HG03108 (cell line): ENCODE measurements around the gene SLC39A11.
"Not testable (repeated sequence)": the region's sequence is repeated elsewhere in the genome, so short reads cannot be mapped to it uniquely, and the experiment has no call there.

ENCODE experiments used
- ATAC-seq: cut with Tn5 transposase; IDR thresholded peaks from one replicate; pipeline ENCODE4 v1.9.1; 2021; ENCODE audit warnings: moderate library complexity; ENCODE audit not compliant: unreplicated experiment

The SLC39A11 gene

GRCh38 chr17:72953621-72954020 is 138.9 kb downstream of the SLC39A11 start:
- ATAC-seq = no peak

DNA sequence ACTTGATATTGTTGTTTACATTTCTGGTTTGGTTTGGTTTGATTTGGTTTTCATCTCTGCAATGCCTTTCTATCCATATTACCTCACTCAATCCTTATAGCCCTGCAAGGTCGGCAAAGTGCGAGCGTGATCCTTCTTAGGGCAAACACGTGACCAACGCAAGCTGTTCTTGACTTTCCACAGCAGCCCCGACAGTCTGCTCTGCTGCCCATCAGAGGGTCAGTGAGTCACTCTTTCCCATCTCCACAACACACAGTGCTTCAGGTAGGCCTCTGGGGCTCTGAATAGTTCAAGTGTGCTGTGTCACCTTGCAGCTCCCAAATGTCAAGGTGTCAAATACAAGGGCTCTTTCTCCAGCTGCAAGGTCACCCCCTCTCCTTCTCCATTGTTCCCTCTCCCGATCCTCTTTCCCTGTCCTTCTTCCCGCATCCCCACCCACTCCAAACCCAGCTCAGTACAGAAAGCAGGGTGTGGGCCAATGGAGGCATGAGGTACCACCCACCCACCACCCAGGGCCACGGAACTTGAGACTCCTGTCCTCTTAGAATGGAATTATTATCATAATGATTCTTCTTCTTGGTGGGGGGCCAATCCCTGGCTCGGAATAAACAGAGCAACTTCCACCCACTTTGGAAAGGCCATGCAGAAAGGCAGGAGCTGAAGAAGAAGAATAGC is 139.7 kb downstream of the SLC39A11 start:
- no peak for ATAC-seq

GRCh38 chr17:72952220-72952619 is 140.3 kb downstream of the SLC39A11 start:
- no peak for ATAC-seq

- ATAC-seq = no peak
These were observed 142.1 kb downstream of the SLC39A11 start for GRCh38 chr17:72950242-72950931.

DNA sequence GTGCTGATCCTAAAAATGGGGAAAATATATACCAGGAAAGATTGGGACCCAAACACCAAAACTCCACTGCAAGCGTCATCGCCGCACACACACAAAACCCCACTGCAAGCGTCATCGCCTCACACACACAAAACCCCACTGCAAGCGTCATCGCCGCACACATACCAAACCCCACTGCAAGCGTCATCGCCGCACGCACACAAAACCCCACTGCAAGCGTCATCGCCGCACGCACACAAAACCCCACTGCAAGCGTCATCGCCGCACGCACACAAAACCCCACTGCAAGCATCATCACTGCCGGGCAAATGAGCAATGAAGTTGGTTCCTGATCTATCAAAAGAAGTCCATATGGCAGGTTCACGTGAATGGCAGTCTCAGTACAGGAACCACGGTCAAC is 144.4 kb downstream of the SLC39A11 start:
- no peak for ATAC-seq

- no peak for ATAC-seq
These were observed 145.0 kb downstream of the SLC39A11 start for GRCh38 chr17:72947475-72947874.

DNA sequence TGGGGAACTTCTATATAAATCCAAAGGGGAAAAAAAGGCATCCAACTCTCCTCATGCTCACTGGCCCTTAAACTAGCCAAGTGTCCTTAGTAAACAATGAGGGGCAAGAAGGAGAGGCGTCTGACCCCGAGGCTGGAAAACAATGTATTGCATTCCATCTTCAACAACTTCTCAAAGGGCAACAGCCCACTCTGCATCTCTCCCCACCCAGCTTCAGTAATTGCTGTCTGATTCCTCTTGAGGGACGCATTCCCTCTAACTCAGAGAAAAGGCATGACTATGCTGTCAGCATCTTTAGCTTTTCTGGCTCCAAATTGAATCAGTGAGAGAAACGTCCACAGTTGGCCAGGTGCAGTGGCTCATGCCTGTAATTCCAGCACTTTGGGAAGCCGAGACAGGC is 145.8 kb downstream of the SLC39A11 start:
- no peak for ATAC-seq

- ATAC-seq = no peak
These were observed 146.3 kb downstream of the SLC39A11 start for GRCh38 chr17:72946156-72946555.

GRCh38 chr17:72945473-72945872 is 147.0 kb downstream of the SLC39A11 start:
- no peak for ATAC-seq

DNA sequence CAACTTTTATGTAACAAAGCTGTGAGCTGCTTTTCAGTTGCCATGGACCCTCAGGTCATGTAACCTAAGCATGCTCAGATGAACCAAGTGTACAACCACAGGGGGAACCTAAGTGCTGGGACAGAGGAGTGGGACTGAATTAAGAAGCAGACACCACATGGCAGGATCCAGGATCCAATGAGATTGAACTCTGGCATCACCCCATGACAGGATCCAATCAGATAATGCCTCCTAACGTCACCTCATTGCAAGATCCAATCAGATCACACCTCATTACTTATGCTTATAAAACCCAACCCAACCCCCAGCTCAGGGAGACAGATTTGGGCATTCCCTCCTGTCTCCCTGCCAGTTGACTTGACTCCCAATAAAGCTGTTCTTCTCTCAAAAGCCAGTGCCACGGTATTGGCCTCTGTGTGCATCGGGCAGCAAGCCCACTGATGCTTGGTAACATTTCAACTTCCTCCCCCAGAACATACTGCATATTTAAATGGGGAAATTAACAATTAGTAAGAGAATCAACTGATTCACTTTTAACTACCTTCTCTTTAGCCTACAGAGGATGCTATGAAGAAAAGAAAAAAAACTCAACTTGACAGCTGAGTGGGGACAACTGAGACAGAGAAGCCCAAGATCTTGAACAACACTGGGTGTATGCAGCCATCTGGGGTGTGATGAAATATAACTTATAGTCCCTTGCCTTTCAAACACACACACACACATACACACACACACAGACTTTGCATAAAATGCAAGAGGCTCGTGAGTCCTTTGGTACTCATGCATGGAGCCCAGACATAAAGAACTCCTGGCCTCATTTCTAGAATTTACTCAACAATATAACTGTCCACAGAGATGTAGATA is 148.4 kb downstream of the SLC39A11 start:
- no peak for ATAC-seq

GRCh38 chr17:72942579-72942978 is 149.9 kb downstream of the SLC39A11 start:
- no peak for ATAC-seq

DNA sequence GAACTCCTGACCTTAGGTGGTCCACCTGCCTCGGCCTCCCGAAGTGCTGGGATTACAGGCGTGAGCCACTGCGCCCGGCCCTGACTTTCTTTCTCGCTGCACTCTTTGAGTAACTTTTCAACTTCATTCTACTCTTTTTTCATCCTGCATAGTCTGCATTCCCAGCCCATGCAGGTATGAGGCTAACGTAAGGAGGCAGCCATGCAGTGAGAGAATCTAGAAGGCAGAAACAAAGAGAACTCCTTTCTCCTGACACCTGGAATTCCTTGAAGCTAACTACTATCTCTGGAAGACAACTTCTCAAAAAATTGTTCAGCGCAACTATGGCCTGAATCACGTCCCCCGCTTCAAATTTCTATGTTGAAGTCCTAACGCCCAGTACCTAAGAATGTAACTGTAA is 152.0 kb downstream of the SLC39A11 start:
- ATAC-seq = no peak

GRCh38 chr17:72938482-72938881 is 154.0 kb downstream of the SLC39A11 start:
- ATAC-seq = no peak

DNA sequence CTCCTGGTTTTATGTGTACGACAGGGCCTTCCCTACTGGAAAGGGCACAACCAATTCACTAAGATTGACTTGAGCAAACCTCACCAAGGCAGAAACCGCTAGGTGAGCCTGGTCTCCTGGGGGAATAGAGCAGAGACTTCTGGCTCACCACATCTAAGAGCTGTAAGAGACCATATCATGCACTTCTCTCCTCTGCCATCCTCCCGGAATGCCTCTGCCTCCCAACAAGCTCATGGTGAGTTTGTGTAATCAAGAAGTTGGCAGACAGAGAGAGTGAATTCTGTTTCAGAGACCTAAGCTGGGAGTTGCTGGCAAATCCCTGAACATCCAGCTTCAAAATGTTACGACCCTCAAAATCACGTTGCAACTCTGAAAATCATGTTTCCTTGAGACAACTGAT is 154.8 kb downstream of the SLC39A11 start:
- ATAC-seq = no peak

DNA sequence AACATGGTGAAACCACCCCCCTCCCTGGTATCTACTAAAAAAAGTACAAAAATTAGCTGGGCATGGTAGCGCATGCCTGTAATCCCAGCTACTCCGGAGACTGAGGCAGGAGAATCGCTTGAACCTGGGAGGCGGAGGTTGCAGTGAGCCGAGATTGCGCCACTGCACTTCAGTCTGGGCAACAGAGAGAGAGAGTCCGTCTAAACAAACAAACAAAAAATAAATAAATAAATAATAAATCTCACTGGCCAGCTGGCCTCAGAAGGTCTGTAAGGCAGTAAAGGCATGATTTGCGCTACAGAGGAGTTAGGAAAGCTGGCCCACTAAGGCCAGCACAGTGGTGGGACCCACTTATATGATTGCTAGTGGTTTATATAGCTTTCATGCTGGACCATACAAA is 155.2 kb downstream of the SLC39A11 start:
- not testable (repeated sequence) for ATAC-seq

DNA sequence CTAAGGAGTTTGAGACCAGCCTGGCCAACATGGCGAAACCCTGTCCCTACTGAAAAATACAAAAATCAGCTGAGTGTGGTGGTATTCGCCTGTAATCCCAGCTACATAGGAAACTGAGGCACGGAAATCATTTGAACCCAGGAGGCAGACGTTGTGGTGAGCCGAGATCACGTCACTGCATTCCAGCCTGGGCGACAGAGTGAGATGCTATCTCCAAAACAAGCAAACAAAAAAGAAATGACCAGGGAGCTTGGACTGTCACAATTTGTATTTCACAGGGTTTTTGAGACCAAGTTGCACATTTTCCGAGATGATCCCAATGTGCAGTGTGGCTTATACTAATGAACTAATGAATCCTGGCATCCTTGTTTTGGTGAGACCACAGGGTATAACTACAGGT is 156.5 kb downstream of the SLC39A11 start:
- ATAC-seq = no peak

DNA sequence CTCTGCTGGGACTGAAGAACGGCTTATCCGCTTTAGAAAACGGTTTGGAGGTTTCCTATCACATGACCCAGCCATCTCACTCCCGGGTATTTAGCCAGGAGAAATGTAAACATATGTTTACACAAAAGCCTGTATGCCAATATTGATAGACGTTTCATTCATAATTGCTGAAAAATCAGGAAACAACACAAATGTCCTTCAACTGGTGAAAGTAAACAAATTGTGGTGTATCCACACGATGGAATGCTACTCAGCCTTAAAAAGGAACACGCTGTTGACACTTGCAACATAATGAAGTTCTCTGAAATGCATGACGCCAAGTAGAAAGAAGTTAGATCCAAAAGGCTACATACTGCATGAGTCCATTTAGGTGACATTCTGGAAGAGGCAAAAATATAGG is 157.6 kb downstream of the SLC39A11 start:
- ATAC-seq = no peak

DNA sequence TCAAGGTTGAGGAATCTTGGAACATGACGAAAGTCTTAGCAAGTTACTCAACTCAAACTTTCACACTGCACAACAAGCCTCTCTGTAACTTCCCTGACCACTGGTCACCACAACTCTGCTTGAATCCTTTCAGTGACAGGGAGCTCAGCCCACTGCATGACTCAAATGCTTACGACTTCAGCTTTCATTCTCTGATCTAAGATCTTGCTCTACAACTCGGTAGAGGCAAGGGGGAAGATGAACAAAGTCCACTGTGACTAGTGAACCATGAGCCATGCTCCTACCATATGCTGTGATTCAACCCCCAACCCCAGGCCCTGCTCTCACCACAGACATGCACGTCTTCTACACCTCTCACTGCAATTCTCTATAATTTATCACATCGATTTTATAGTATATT is 160.9 kb downstream of the SLC39A11 start:
- no peak for ATAC-seq

DNA sequence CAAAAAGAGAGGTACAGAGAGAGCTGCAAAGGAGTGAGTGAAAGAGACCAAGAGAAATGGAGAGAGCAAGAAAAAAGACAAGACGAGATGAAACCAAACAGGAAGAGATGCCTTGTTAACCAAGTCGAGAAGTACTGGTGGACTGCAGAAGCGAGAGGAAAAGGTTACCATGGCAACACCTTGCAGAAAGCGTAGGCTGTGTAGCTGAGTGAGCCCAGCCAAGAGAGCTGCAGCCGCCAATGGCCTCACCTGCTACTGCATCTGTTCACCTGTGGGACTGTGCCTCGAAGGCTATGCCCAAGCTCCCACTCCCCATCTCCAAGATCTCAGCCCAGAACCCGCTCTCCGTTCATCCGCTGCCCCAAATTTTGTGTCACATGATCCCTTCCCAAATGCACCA is 161.3 kb downstream of the SLC39A11 start:
- ATAC-seq = no peak

- ATAC-seq = no peak
These were observed 162.5 kb downstream of the SLC39A11 start for GRCh38 chr17:72930031-72930430.

GRCh38 chr17:72928454-72929136 is 163.9 kb downstream of the SLC39A11 start:
- ATAC-seq = no peak
